Gastrocnemius medialis (tissue), 4 donors: ENCODE data around the gene C14orf180.

Experiments
- CTCF ChIP-seq, 5 experiments: fragments of 450-650 bp in 3 of 5; fragments of 200-600 bp in 2 of 5; sonication (generic) in 2 of 5; IDR thresholded peaks in 4 of 5; conservative IDR thresholded peaks in 1 of 5; 1 replicate in 4 of 5; 2 replicates in 1 of 5; pipeline ENCODE4 v1.5.1; 2016 to 2019; ENCODE audit warnings: antibody characterized with exemption in 5 of 5, mild to moderate bottlenecking in 3 of 5, moderate library complexity in 3 of 5
- POLR2A ChIP-seq, 2 donors: fragments of 450-650 bp; IDR thresholded peaks; one replicate each; pipeline ENCODE4 v1.6.1; 2017; ENCODE audit warnings: antibody characterized with exemption in 2 of 2, mild to moderate bottlenecking in 2 of 2, moderate library complexity in 2 of 2

GRCh38 chr14:104561124-104561557, 18.4 kb upstream of the C14orf180 start:
- TF ChIP-seq CTCF (IDR thresholded peaks at IDR 0.05 in 4 of 5, conservative IDR thresholded peaks at IDR 0.05 in 1 of 5) (no peak), POLR2A (IDR thresholded peaks at IDR 0.05) (no peak)
